ENCODE results near the gene PTP4A2. TPM values are rescaled to one million over a fixed set of nuclear protein-coding genes. Genes with fewer than 3 reads are reported as not detected.

PTP4A2 gene
- total RNA-seq, 1 donor from 2014 or later, result 162 TPM

GRCh38 chr1:31957701-31958674 is 19.8 kb upstream of the PTP4A2 start:
- Mint-ChIP-seq H3K9me3 (ENCODE audit: unreplicated experiment) (no peaks in the 10 kb centered on the region), H3K27me3 (ENCODE audit: unreplicated experiment) (peaks cover 3% of the 10 kb centered on the region), H3K4me3 (ENCODE audit: unreplicated experiment) (peak overlapping the region; percentile 10), H3K4me1 (ENCODE audit: unreplicated experiment) (peaks cover 21% of the 10 kb centered on the region), H3K27ac (ENCODE audit: unreplicated experiment) (no peak overlapping the region), H3K36me3 (ENCODE audit: low read depth, unreplicated experiment) (no peaks in the 10 kb centered on the region)
- DNase-seq (ENCODE audit: low spot score), result no peak
- no peak for TF ChIP-seq CTCF (IDR thresholded peaks at IDR 0.05; ENCODE audit: unreplicated experiment)

GRCh38 chr1:31955917-31956736 is 18.0 kb upstream of the PTP4A2 start:
- Mint-ChIP-seq H3K27me3 (ENCODE audit: unreplicated experiment) (peaks cover 3% of the 10 kb centered on the region), H3K36me3 (ENCODE audit: low read depth, unreplicated experiment) (no peaks in the 10 kb centered on the region), H3K4me3 (ENCODE audit: unreplicated experiment) (no peak overlapping the region), H3K27ac (ENCODE audit: unreplicated experiment) (peak overlapping the region; percentile 64), H3K9me3 (ENCODE audit: unreplicated experiment) (no peaks in the 10 kb centered on the region), H3K4me1 (ENCODE audit: unreplicated experiment) (peaks cover 21% of the 10 kb centered on the region)
- DNase-seq (ENCODE audit: low spot score), result peak; percentile 20
- TF ChIP-seq CTCF (IDR thresholded peaks at IDR 0.05; ENCODE audit: unreplicated experiment), result no peak

GRCh38 chr1:31954607-31955283 is 16.6 kb upstream of the PTP4A2 start:
- DNase-seq (ENCODE audit: low spot score), result no peak
- Mint-ChIP-seq H3K4me1 (ENCODE audit: unreplicated experiment) (peaks cover 21% of the 10 kb centered on the region), H3K9me3 (ENCODE audit: unreplicated experiment) (no peaks in the 10 kb centered on the region), H3K4me3 (ENCODE audit: unreplicated experiment) (peak overlapping the region; percentile 39), H3K27ac (ENCODE audit: unreplicated experiment) (peak overlapping the region; percentile 43), H3K36me3 (ENCODE audit: low read depth, unreplicated experiment) (no peaks in the 10 kb centered on the region), H3K27me3 (ENCODE audit: unreplicated experiment) (peaks cover 3% of the 10 kb centered on the region)
- TF ChIP-seq CTCF (IDR thresholded peaks at IDR 0.05; ENCODE audit: unreplicated experiment), result no peak

GRCh38 chr1:31952825-31953220 is 14.7 kb upstream of the PTP4A2 start:
- Mint-ChIP-seq H3K27ac (ENCODE audit: unreplicated experiment) (peak overlapping the region; percentile 26), H3K36me3 (ENCODE audit: low read depth, unreplicated experiment) (no peaks in the 10 kb centered on the region), H3K4me3 (ENCODE audit: unreplicated experiment) (no peak overlapping the region), H3K9me3 (ENCODE audit: unreplicated experiment) (no peaks in the 10 kb centered on the region), H3K4me1 (ENCODE audit: unreplicated experiment) (peaks cover 20% of the 10 kb centered on the region), H3K27me3 (ENCODE audit: unreplicated experiment) (peaks cover 3% of the 10 kb centered on the region)
- DNase-seq (ENCODE audit: low spot score), result no peak
- no peak for TF ChIP-seq CTCF (IDR thresholded peaks at IDR 0.05; ENCODE audit: unreplicated experiment)
